Neuronal stem cell (in vitro differentiated cells): Measurements from ENCODE around the gene SPECC1L.

Experiments
- DNase-seq: peaks from one replicate; pipeline ENCODE4 v3.0.0-alpha.2; 2013; ENCODE audit warnings: low spot score
- H2AFZ ChIP-seq: one replicate; pipeline ENCODE4 v1.6.1; 2013; ENCODE audit warnings: mild to moderate bottlenecking, low read length, inconsistent platforms
- H2AK5ac ChIP-seq: 2 replicates; pipeline ENCODE4 v1.6.1; 2013; ENCODE audit warnings: low read depth, mild to moderate bottlenecking, inconsistent platforms, low read length, moderate library complexity, mixed read lengths
- H2BK120ac ChIP-seq: 2 replicates; pipeline ENCODE4 v1.6.1; 2013; ENCODE audit warnings: low read depth, mild to moderate bottlenecking, inconsistent platforms, low read length, moderate library complexity, mixed read lengths
- H2BK12ac ChIP-seq: one replicate; pipeline ENCODE4 v1.6.1; 2013; ENCODE audit warnings: low read length, inconsistent platforms
- H2BK15ac ChIP-seq: 2 replicates; pipeline ENCODE4 v1.6.1; 2013; ENCODE audit warnings: mild to moderate bottlenecking, low read length, inconsistent platforms, mixed read lengths
- H2BK5ac ChIP-seq: one replicate; pipeline ENCODE4 v1.6.1; 2013; ENCODE audit warnings: inconsistent platforms, mild to moderate bottlenecking, low read length, moderate library complexity
- H3K14ac ChIP-seq: one replicate; pipeline ENCODE4 v1.6.1; 2013; ENCODE audit warnings: low read length, inconsistent platforms
- H3K18ac ChIP-seq: 2 replicates; pipeline ENCODE4 v1.6.1; 2013; ENCODE audit warnings: low read length, inconsistent platforms
- H3K23ac ChIP-seq: 2 replicates; pipeline ENCODE4 v1.6.1; 2013; ENCODE audit warnings: low read depth, mild to moderate bottlenecking, mixed read lengths, low read length, inconsistent platforms; ENCODE audit not compliant: poor library complexity
- H3K27ac ChIP-seq: replicated peaks from 3 replicates; pipeline ENCODE4 v1.5.1; 2013; ENCODE audit warnings: low read length, inconsistent platforms
- H3K27me3 ChIP-seq, 3 experiments: 2 replicates each; pipeline ENCODE4 v1.6.1; 2013; ENCODE audit warnings: low read length in 3 of 3, mild to moderate bottlenecking in 2 of 3, inconsistent platforms in 1 of 3, low read depth in 1 of 3, mixed read lengths in 1 of 3, moderate library complexity in 1 of 3; ENCODE audit not compliant: control insufficient read depth in 3 of 3, insufficient read depth in 3 of 3
- H3K36me3 ChIP-seq, 2 donors: replicated peaks in 1 of 2; 2 replicates each; pipeline ENCODE4 v1.6.1; 2013; ENCODE audit warnings: low read length in 2 of 2; ENCODE audit not compliant: control insufficient read depth in 2 of 2, insufficient read depth in 2 of 2
- H3K4ac ChIP-seq: 2 replicates; pipeline ENCODE4 v1.6.1; 2013; ENCODE audit warnings: inconsistent platforms, mild to moderate bottlenecking, low read length, moderate library complexity
- H3K4me1 ChIP-seq, 2 donors: 1 replicate in 1 of 2; 2 replicates in 1 of 2; pipeline ENCODE4 v1.6.1; 2013; ENCODE audit warnings: low read length in 2 of 2, low read depth in 1 of 2; ENCODE audit not compliant: control insufficient read depth in 2 of 2, insufficient read depth in 1 of 2
- H3K4me2 ChIP-seq: one replicate; pipeline ENCODE4 v1.6.1; 2013; ENCODE audit warnings: mild to moderate bottlenecking, low read length, inconsistent platforms; ENCODE audit not compliant: insufficient read depth, poor library complexity, severe bottlenecking
- H3K4me3 ChIP-seq, 2 donors: 2 replicates each; pipeline ENCODE4 v1.5.1; 2013; ENCODE audit warnings: low read length in 2 of 2, mild to moderate bottlenecking in 2 of 2, inconsistent platforms in 1 of 2, moderate library complexity in 1 of 2
- H3K79me1 ChIP-seq: one replicate; pipeline ENCODE4 v1.6.1; 2013; ENCODE audit warnings: low read depth, mild to moderate bottlenecking, inconsistent platforms, low read length, moderate library complexity
- H3K9ac ChIP-seq: one replicate; pipeline ENCODE4 v1.6.1; 2013; ENCODE audit warnings: mild to moderate bottlenecking, low read depth, low read length, inconsistent platforms; ENCODE audit not compliant: poor library complexity
- H3K9me3 ChIP-seq, 2 donors: replicated peaks in 1 of 2; 2 replicates each; pipeline versions ENCODE3 to v1.6.1; 2013; ENCODE audit warnings: low read length in 2 of 2, mild to moderate bottlenecking in 2 of 2, inconsistent platforms in 1 of 2, low read depth in 1 of 2, mixed read lengths in 1 of 2, moderate library complexity in 1 of 2; ENCODE audit not compliant: control insufficient read depth in 2 of 2, insufficient read depth in 1 of 2
- H4K8ac ChIP-seq: one replicate; pipeline ENCODE4 v1.6.1; 2013; ENCODE audit warnings: low read depth, mild to moderate bottlenecking, inconsistent platforms, low read length, moderate library complexity
- H4K91ac ChIP-seq: one replicate; pipeline ENCODE4 v1.6.1; 2013; ENCODE audit warnings: low read length, low read depth, mild to moderate bottlenecking, inconsistent platforms; ENCODE audit not compliant: poor library complexity
- WGBS, 2 donors: extraction: QIAGEN DNeasy Blood & Tissue Kit; methylation state at CpG; one replicate each; pipeline ENCODE4 v1.1.7; 2013; ENCODE audit warnings: missing lambda C conversion rate in 2 of 2, mixed read lengths in 1 of 2; ENCODE audit not compliant: insufficient read length in 2 of 2, insufficient replicate concordance in 1 of 2; ENCODE audit errors: extremely low coverage in 2 of 2; 5-methylcytosine and 5-hydroxymethylcytosine counted together

Gene SPECC1L

DNA sequence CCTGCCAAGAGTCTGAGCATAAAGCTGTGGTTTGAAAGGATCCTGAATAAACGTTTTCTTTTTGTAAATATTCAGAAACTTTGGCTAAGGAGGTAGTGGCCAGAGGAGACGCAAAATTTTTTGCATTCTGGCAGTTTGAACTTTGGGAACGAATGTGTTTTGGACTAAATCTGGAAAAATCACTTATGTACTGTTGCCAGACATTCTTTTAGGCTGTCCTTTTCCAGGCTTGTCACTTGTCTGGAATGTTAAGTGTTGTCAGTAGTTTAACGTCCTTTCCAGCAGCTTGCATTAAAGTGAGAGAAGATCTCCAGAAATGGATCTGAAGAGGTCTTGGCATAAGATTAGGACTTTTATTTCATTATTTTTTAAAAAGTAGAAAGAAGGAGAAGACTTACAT lies 18.5 kb downstream of the SPECC1L start:
- Histone ChIP-seq H2BK5ac (no peak overlapping the region), H3K27ac (no peak overlapping the region)

GRCh38 chr22:24289741-24290163 lies 19.1 kb downstream of the SPECC1L start:
- peak; percentile 37 for DNase-seq
- WGBS, 2 donors = no CpG with 5 or more reads among the region's 4 CpGs
- Histone ChIP-seq H4K91ac (no peak overlapping the region), H2AK5ac (no peak overlapping the region), H4K8ac (no peak overlapping the region), H3K36me3 (peaks cover 0 to 21% of the 10 kb centered on the region in 2 donors), H3K79me1 (no peaks in the 10 kb centered on the region), H3K18ac (no peak overlapping the region), H3K4me3 (no peak overlapping the region), H3K9ac (no peak overlapping the region), H3K9me3 (no peaks in the 10 kb centered on the region), H3K14ac (no peak overlapping the region), H2BK12ac (no peak overlapping the region), H2BK15ac (no peak overlapping the region), H3K4me2 (peak overlapping the region; percentile 28), H2BK5ac (no peak overlapping the region), H3K23ac (no peak overlapping the region), H2BK120ac (no peak overlapping the region), H2AFZ (no peak overlapping the region), H3K4ac (no peak overlapping the region), H3K4me1 (peaks cover 8 to 14% of the 10 kb centered on the region in 2 donors), H3K27ac (peak overlapping the region; percentile 17), H3K27me3 (no peaks in the 10 kb centered on the region)

More for the DNA sequence above, 18.5 kb downstream of the SPECC1L start:
- no peak overlapping the region for H2BK120ac ChIP-seq
- no peak overlapping the region for H3K4me2 ChIP-seq
- H3K4me1 ChIP-seq = peaks cover 8 to 14% of the 10 kb centered on the region in 2 donors
- no peak overlapping the region for H2BK15ac ChIP-seq
- no peak overlapping the region for H4K91ac ChIP-seq
- H3K14ac ChIP-seq = no peak overlapping the region
- no peak overlapping the region for H3K23ac ChIP-seq
- no peaks in the 10 kb centered on the region for H3K9me3 ChIP-seq
- peaks cover 0 to 23% of the 10 kb centered on the region in 2 donors for H3K36me3 ChIP-seq
- WGBS, 2 donors = no CpG with 5 or more reads among the region's 4 CpGs
- H3K4ac ChIP-seq = no peak overlapping the region
- no peak overlapping the region for H4K8ac ChIP-seq
- no peak overlapping the region for H3K9ac ChIP-seq
- H2BK12ac ChIP-seq = no peak overlapping the region
- DNase-seq = no peak
- no peak overlapping the region for H3K4me3 ChIP-seq
- no peaks in the 10 kb centered on the region for H3K79me1 ChIP-seq
- no peak overlapping the region for H2AK5ac ChIP-seq
- no peak overlapping the region for H3K18ac ChIP-seq
- H2AFZ ChIP-seq = no peak overlapping the region
- no peaks in the 10 kb centered on the region for H3K27me3 ChIP-seq

DNA sequence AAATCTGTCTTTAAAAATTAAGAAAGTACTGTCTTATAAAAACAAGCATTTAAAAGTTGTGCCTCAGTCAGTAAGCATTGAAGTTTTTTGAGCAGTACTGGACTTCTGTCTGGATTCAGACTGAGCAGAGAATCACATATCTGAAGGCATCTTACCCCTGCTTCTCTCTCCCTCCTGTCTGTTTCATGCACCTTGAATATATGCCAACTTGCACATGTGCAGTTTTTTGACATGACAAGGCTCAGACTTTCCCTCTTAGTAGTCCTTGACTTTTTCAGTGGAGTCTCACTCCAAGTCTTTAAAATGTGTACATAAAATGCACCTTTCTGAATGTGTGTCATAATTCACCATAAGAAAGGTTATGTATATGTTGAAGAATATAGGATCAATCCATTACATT lies 19.8 kb downstream of the SPECC1L start:
- Histone ChIP-seq H3K79me1 (no peaks in the 10 kb centered on the region), H3K14ac (no peak overlapping the region), H2BK120ac (no peak overlapping the region), H3K4me1 (peaks cover 8 to 14% of the 10 kb centered on the region in 2 donors), H3K27ac (no peak overlapping the region), H3K9me3 (no peaks in the 10 kb centered on the region), H3K18ac (no peak overlapping the region), H3K4ac (no peak overlapping the region), H3K9ac (no peak overlapping the region), H2AFZ (no peak overlapping the region), H2BK12ac (no peak overlapping the region), H3K36me3 (peaks cover 0 to 15% of the 10 kb centered on the region in 2 donors), H3K27me3 (no peaks in the 10 kb centered on the region), H3K4me3 (no peak overlapping the region), H3K23ac (no peak overlapping the region), H4K91ac (no peak overlapping the region), H3K4me2 (no peak overlapping the region), H4K8ac (no peak overlapping the region), H2BK5ac (no peak overlapping the region), H2BK15ac (no peak overlapping the region), H2AK5ac (no peak overlapping the region)
- DNase-seq = no peak

DNA sequence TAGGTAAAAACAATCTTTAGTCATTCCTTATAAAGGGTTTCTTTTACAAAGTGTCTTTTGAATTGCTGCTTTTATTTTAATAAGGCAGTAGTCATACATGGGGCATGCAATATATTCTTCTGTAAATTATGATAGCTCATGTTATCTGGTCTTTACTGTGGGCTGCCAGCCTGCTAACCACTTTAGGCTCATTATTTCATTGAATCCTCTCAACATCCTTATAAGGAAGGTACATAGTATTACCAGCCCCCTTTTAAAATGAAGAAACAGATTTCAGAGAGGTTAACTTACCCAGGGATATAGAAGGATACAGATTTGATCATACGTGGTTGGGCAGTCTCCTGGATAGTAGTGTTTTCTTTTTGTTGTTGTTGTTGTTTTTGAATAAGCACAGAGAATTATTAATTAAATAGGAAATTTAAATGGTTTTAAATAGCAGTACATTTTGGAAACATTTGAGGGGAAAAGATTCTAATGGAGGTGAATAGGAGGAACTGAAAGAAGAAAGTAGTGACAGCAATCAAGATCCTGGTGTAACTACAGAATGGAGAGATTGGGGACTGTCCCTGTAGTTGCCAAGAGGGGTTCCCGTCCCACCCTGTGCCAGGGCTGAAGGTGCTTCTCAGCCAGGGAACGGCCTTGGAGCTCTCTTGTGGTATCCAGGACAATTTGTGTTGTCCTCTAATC lies 21.0 kb downstream of the SPECC1L start:
- H2BK120ac ChIP-seq = no peak overlapping the region
- H3K4me3 ChIP-seq = no peak overlapping the region
- H2BK15ac ChIP-seq = no peak overlapping the region
- H3K9ac ChIP-seq = no peak overlapping the region
- H3K18ac ChIP-seq = no peak overlapping the region
- no peak overlapping the region for H3K4ac ChIP-seq
- H2BK5ac ChIP-seq = no peak overlapping the region
- H2AFZ ChIP-seq = no peak overlapping the region
- no peak overlapping the region for H2AK5ac ChIP-seq
- H3K4me2 ChIP-seq = no peak overlapping the region
- H3K23ac ChIP-seq = no peak overlapping the region
- H3K9me3 ChIP-seq = no peaks in the 10 kb centered on the region
- no CpG with 5 or more reads among the region's 3 CpGs for WGBS, 2 donors
- no peak overlapping the region for H4K91ac ChIP-seq
- H4K8ac ChIP-seq = no peak overlapping the region
- peaks cover 8 to 14% of the 10 kb centered on the region in 2 donors for H3K4me1 ChIP-seq
- H3K79me1 ChIP-seq = no peaks in the 10 kb centered on the region
- no peaks in the 10 kb centered on the region for H3K27me3 ChIP-seq
- no peak overlapping the region for H2BK12ac ChIP-seq
- no peak overlapping the region for H3K14ac ChIP-seq
- H3K27ac ChIP-seq = no peak overlapping the region
- H3K36me3 ChIP-seq = peaks cover 0 to 11% of the 10 kb centered on the region in 2 donors
- no peak for DNase-seq
